ENCODE measurements around the gene CTNNBIP1.

- TF ChIP-seq CTCF (IDR thresholded peaks at IDR 0.05) = no peak
- TF ChIP-seq POLR2A (IDR thresholded peaks at IDR 0.05) = no peak
These were observed 47.7 kb upstream of the CTNNBIP1 start for GRCh38 chr1:9957726-9958125.
